KMS-11 (cell line): Measurements from ENCODE around the gene MTX1.
"Not testable (repeated sequence)": the region's sequence is repeated elsewhere in the genome, so short reads cannot be mapped to it uniquely, and the experiment has no call there.

Experiments
- H2AFZ ChIP-seq: fragments of 200-600 bp; sonication (generic); 2 replicates; pipeline ENCODE4 v1.6.1; 2016; ENCODE audit warnings: antibody characterized with exemption, mixed run types, low read depth
- H3K27ac ChIP-seq: fragments of 200-600 bp; sonication (generic); 2 replicates; pipeline ENCODE4 v1.6.1; 2016; ENCODE audit warnings: mild to moderate bottlenecking, mixed run types
- H3K27me3 ChIP-seq: fragments of 200-600 bp; sonication (generic); 2 replicates; pipeline ENCODE4 v1.6.1; 2017; ENCODE audit warnings: mild to moderate bottlenecking, low read depth, mixed run types, moderate library complexity; ENCODE audit not compliant: insufficient read depth
- H3K36me3 ChIP-seq: fragments of 200-600 bp; sonication (generic); 2 replicates; pipeline ENCODE4 v1.6.1; 2017; ENCODE audit warnings: mild to moderate bottlenecking, mixed run types; ENCODE audit not compliant: insufficient read depth
- H3K4me1 ChIP-seq: fragments of 200-600 bp; sonication (generic); 2 replicates; pipeline ENCODE4 v1.6.1; 2016; ENCODE audit warnings: mild to moderate bottlenecking, low read depth, mixed run types; ENCODE audit not compliant: poor library complexity, severe bottlenecking
- H3K4me2 ChIP-seq: fragments of 200-600 bp; sonication (generic); 2 replicates; pipeline ENCODE4 v1.7.0; 2016; ENCODE audit warnings: mild to moderate bottlenecking, mixed run types
- H3K4me3 ChIP-seq: fragments of 200-600 bp; sonication (generic); IDR thresholded peaks from 2 replicates; pipeline ENCODE4 v1.6.1; 2017; ENCODE audit warnings: low read depth, low read length, mixed read lengths; ENCODE audit not compliant: insufficient read depth
- H3K79me2 ChIP-seq: fragments of 200-600 bp; sonication (generic); 2 replicates; pipeline ENCODE4 v1.6.1; 2016; ENCODE audit warnings: low read depth, mixed run types; ENCODE audit not compliant: insufficient read depth
- H3K9ac ChIP-seq: fragments of 200-600 bp; sonication (generic); 2 replicates; pipeline ENCODE4 v1.6.1; 2016; ENCODE audit warnings: mild to moderate bottlenecking, mixed run types
- H4K20me1 ChIP-seq: fragments of 200-600 bp; sonication (generic); 2 replicates; pipeline ENCODE4 v1.6.1; 2016; ENCODE audit warnings: mild to moderate bottlenecking, mixed run types; ENCODE audit not compliant: insufficient read depth
- TF ChIP-seq, protein P1 (sequence below): fragments of 200-600 bp; sonication (generic); conservative IDR thresholded peaks from 2 replicates; pipeline ENCODE4 v1.6.1; 2017; ENCODE audit warnings: low read depth, mild to moderate bottlenecking, antibody characterized with exemption, low read length, moderate library complexity, mixed read lengths

The MTX1 gene

DNA sequence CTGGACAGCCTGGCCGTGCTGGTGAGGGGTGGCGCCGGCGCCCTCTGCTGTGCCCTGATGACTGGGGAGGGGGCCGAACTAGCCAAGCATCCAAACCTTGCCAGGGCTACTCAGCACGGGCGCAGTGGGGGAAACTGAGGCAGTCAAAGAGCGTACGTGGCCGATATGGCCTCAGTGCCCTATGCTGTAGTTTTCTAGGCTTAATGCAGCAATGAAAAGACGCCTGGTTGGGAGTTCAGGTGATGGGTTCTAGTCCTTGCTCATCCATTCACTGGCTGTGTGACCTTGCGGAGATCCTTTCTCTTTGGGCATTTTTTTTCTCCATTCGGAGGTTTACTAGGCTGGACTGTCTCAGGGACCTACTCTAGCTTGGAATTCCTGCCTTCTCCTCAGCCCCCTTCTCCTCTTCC is 822 bp downstream of the MTX1 start:
- 0 out of 2 replicates have a peak, but pooled peaks cover 5% of the 10 kb centered on the region for H3K79me2 ChIP-seq
- H2AFZ ChIP-seq, result peak overlapping the region; percentile 79

GRCh38 chr1:155210314-155211104 is 2.0 kb downstream of the MTX1 start:
- no peaks in the 10 kb centered on the region for H4K20me1 ChIP-seq
- H3K4me2 ChIP-seq, result peak overlapping the region; percentile 99; the same call in 1 of the 2 replicates
- H3K9ac ChIP-seq, result no peak overlapping the region
- no peak overlapping the region; the same call in 1 of the 2 replicates for H3K27ac ChIP-seq
- no peak overlapping the region for H2AFZ ChIP-seq
- H3K4me3 ChIP-seq, result no peak overlapping the region
- H3K27me3 ChIP-seq, result no peaks in the 10 kb centered on the region
- peaks cover 29% of the 10 kb centered on the region for H3K4me1 ChIP-seq
- H3K79me2 ChIP-seq, result 0 out of 2 replicates have a peak, but pooled peaks cover 5% of the 10 kb centered on the region
- TF ChIP-seq, protein P1, sequence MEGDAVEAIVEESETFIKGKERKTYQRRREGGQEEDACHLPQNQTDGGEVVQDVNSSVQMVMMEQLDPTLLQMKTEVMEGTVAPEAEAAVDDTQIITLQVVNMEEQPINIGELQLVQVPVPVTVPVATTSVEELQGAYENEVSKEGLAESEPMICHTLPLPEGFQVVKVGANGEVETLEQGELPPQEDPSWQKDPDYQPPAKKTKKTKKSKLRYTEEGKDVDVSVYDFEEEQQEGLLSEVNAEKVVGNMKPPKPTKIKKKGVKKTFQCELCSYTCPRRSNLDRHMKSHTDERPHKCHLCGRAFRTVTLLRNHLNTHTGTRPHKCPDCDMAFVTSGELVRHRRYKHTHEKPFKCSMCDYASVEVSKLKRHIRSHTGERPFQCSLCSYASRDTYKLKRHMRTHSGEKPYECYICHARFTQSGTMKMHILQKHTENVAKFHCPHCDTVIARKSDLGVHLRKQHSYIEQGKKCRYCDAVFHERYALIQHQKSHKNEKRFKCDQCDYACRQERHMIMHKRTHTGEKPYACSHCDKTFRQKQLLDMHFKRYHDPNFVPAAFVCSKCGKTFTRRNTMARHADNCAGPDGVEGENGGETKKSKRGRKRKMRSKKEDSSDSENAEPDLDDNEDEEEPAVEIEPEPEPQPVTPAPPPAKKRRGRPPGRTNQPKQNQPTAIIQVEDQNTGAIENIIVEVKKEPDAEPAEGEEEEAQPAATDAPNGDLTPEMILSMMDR, result no peak
- H3K36me3 ChIP-seq, result no peaks in the 10 kb centered on the region

More for the DNA sequence above, 822 bp downstream of the MTX1 start:
- peak overlapping the region; percentile 99 for H3K4me2 ChIP-seq
- H3K27ac ChIP-seq, result peak overlapping the region; percentile 95
- no peaks in the 10 kb centered on the region for H4K20me1 ChIP-seq
- peaks cover 29% of the 10 kb centered on the region for H3K4me1 ChIP-seq
- H3K36me3 ChIP-seq, result no peaks in the 10 kb centered on the region
- H3K27me3 ChIP-seq, result no peaks in the 10 kb centered on the region
- H3K4me3 ChIP-seq, result peak overlapping the region; percentile 99
- peak overlapping the region; percentile 99 for H3K9ac ChIP-seq
- TF ChIP-seq, protein P1, result 0 out of 2 replicates have a peak, but pooled peaks have one; percentile 32

DNA sequence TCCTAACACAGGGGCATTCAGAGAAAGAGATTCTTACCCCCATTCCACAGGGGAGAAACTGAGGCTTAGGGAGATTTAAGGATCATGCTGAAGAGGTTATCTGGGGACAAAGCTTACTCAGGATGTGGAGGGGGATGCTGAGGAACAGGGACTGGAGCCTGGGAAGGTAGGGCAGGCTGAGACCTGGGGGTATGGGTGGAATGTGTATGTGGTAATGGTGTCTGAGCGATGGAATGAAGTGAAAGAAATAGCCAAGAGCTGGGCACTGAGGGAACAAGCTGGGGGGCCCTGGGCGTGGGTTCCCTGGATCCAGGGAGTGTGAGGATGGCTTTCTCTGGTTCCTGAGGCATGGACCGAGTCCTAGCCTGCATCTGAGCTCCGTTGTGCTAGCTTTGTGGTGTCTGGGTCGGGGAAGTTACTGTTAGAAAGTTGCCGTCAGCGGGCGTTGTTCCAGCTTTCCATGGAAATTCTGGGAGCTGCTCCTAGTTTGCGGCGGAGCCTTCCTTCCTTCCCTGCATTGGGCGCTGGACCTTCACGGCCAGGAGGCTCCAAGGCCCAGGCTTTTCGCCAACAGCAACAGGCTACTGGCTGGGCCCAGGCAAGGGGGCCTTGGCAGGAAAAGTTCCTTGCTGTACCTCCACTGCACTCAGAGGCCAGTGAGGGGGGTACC is 3.0 kb downstream of the MTX1 start:
- H3K9ac ChIP-seq, H3K79me2 ChIP-seq, H3K27me3 ChIP-seq, H3K4me2 ChIP-seq, H3K36me3 ChIP-seq, H3K4me3 ChIP-seq, H4K20me1 ChIP-seq, H3K27ac ChIP-seq, H2AFZ ChIP-seq: not testable (repeated sequence)
- peaks cover 27% of the 10 kb centered on the region for H3K4me1 ChIP-seq

GRCh38 chr1:155212051-155212440 is 3.6 kb downstream of the MTX1 start:
- H3K4me1 ChIP-seq, result peaks cover 22% of the 10 kb centered on the region
- H3K27ac ChIP-seq, H3K9ac ChIP-seq, H3K4me2 ChIP-seq, H2AFZ ChIP-seq, H3K27me3 ChIP-seq, H3K4me3 ChIP-seq, H3K36me3 ChIP-seq, H3K79me2 ChIP-seq, H4K20me1 ChIP-seq: not testable (repeated sequence)

GRCh38 chr1:155214702-155215101 is 6.2 kb downstream of the MTX1 start:
- not testable (repeated sequence) for H3K36me3 ChIP-seq, H3K27me3 ChIP-seq, H4K20me1 ChIP-seq, H2AFZ ChIP-seq, H3K9ac ChIP-seq, H3K4me1 ChIP-seq, H3K4me2 ChIP-seq, H3K27ac ChIP-seq, H3K79me2 ChIP-seq, H3K4me3 ChIP-seq
